Mammary epithelial cell (primary cell): ENCODE data around the gene SMAD7.

Experiments used
- EZH2 ChIP-seq: IDR thresholded peaks from 2 replicates; pipeline ENCODE4 v1.6.1; 2012; ENCODE audit warnings: low read length, inconsistent platforms, borderline replicate concordance
- TF ChIP-seq, protein P1 (sequence below), 2 donors: IDR thresholded peaks in 1 of 2; conservative IDR thresholded peaks in 1 of 2; 2 replicates each; pipeline ENCODE4 v1.5.1; 2011 to 2012; ENCODE audit warnings: inconsistent platforms in 2 of 2, low read length in 2 of 2, mild to moderate bottlenecking in 2 of 2, control low read depth in 1 of 2, low read depth in 1 of 2; ENCODE audit not compliant: insufficient read depth in 1 of 2; ENCODE audit errors: extremely low read depth in 1 of 2

DNA sequence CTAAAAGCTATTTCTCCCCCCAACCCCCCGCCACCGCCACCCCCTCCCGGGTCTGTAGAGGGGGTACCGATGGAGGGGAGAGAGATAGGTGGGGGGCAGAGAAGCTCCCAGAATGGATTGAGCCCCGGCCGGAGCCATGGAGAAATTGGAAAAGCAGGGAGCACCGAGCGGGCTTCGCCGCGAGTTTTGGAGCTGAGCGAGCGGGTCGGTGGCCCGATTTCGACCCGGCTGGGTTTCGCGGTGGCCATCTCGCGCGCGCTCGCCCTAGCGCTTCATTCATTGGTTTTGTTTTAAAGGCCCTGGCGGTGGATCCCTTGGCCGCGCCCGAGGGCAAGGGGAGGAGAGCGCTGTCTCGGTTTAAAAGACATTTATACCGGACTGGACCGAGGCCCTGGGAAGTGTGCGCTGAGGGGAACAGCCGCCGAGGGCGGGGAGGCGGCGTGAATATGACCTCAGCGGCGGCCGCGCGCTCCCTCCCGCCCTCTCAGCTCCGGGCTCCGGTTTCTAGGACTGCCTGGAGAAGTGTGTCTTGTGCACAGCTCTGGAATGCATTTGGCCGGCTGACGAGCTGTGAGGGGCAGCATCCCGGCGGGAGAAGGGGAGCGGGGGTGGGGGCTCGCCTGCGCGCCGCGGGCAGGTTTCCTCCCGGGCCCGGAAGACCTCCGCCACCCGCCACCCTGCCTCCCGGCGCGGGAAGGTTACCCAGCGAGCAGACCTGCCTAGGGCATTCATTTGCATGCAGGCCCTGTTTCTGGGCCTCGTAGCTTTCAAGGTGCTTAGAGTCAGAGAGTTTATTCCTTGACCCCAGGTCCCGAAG, 1.7 kb upstream of the SMAD7 start:
- TF ChIP-seq, protein P1, sequence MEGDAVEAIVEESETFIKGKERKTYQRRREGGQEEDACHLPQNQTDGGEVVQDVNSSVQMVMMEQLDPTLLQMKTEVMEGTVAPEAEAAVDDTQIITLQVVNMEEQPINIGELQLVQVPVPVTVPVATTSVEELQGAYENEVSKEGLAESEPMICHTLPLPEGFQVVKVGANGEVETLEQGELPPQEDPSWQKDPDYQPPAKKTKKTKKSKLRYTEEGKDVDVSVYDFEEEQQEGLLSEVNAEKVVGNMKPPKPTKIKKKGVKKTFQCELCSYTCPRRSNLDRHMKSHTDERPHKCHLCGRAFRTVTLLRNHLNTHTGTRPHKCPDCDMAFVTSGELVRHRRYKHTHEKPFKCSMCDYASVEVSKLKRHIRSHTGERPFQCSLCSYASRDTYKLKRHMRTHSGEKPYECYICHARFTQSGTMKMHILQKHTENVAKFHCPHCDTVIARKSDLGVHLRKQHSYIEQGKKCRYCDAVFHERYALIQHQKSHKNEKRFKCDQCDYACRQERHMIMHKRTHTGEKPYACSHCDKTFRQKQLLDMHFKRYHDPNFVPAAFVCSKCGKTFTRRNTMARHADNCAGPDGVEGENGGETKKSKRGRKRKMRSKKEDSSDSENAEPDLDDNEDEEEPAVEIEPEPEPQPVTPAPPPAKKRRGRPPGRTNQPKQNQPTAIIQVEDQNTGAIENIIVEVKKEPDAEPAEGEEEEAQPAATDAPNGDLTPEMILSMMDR (conservative IDR thresholded peaks at IDR 0.05 in 1 of 2, IDR thresholded peaks at IDR 0.05 in 1 of 2; ENCODE audit: extremely low read depth in 1 of 2, insufficient read depth in 1 of 2, low read depth in 1 of 2, low read length in 2 of 2): no peak
- TF ChIP-seq EZH2: no peak
